Thyroid gland (tissue), 4 donors: Measurements from ENCODE around the gene EFNA4. TPM values are rescaled to one million over a fixed set of nuclear protein-coding genes. Genes with fewer than 3 reads are reported as not detected.

Experiments used
- DNase-seq, 2 donors: peaks; one replicate each; pipeline ENCODE4 v3.0.0-alpha.2; 2019
- H3K27ac ChIP-seq, 3 donors: fragments of 200-600 bp; sonication (generic); 1 replicate in 2 of 3; 2 replicates in 1 of 3; pipeline ENCODE4 v1.5.1; 2016 to 2019; ENCODE audit warnings: mild to moderate bottlenecking in 1 of 3, moderate library complexity in 1 of 3
- H3K27me3 ChIP-seq: fragments of 200-600 bp; sonication (generic); one replicate; pipeline ENCODE4 v1.5.1; 2019
- H3K36me3 ChIP-seq, 2 donors: fragments of 200-600 bp; sonication (generic); one replicate each; pipeline ENCODE4 v1.5.1; 2016 to 2019
- H3K4me1 ChIP-seq, 2 donors: fragments of 200-600 bp; sonication (generic); one replicate each; pipeline ENCODE4 v1.5.1; 2017 to 2019
- H3K4me3 ChIP-seq, 3 donors: fragments of 200-600 bp; sonication (generic); replicated peaks in 1 of 3; 1 replicate in 2 of 3; 2 replicates in 1 of 3; pipeline ENCODE4 v1.5.1; 2016; ENCODE audit warnings: mild to moderate bottlenecking in 1 of 3
- H3K9me3 ChIP-seq: fragments of 200-600 bp; sonication (generic); one replicate; pipeline ENCODE4 v1.5.1; 2017
- POLR2A ChIP-seq, 2 donors: fragments of 450-650 bp; IDR thresholded peaks; one replicate each; pipeline ENCODE4 v1.6.1; 2017; ENCODE audit warnings: antibody characterized with exemption in 2 of 2, mild to moderate bottlenecking in 2 of 2, moderate library complexity in 1 of 2
- WGBS, 2 donors: methylation state at CpG; one replicate each; pipeline ENCODE4 v1.1.5; 2017; 5-methylcytosine and 5-hydroxymethylcytosine counted together
- intact Hi-C: fragments of 100-400 bp; cut with DNase I; formaldehyde crosslinking; loops from one replicate; pipeline ENCODE4 v1.15.1; 2023
- total RNA-seq, 4 donors: library from RNA; depleted of rRNA; stranded (reverse); fragments of >200 nt; gene quantifications; one replicate each; pipeline ENCODE4 v1.2.3, GENCODE V29; 2016
- TF ChIP-seq, protein P1 (sequence below), 6 experiments: fragments of 200-600 bp in 3 of 6; fragments of 450-650 bp in 3 of 6; sonication (generic) in 3 of 6; IDR thresholded peaks; one replicate each; pipeline ENCODE4 v1.5.1; 2016 to 2019; ENCODE audit warnings: antibody characterized with exemption in 6 of 6, mild to moderate bottlenecking in 2 of 6, inconsistent platforms in 1 of 6, moderate library complexity in 1 of 6

Gene EFNA4
- total RNA-seq, 4 donors from 2014 or later: 7.5 to 13.1 (median 9.9) TPM

DNA sequence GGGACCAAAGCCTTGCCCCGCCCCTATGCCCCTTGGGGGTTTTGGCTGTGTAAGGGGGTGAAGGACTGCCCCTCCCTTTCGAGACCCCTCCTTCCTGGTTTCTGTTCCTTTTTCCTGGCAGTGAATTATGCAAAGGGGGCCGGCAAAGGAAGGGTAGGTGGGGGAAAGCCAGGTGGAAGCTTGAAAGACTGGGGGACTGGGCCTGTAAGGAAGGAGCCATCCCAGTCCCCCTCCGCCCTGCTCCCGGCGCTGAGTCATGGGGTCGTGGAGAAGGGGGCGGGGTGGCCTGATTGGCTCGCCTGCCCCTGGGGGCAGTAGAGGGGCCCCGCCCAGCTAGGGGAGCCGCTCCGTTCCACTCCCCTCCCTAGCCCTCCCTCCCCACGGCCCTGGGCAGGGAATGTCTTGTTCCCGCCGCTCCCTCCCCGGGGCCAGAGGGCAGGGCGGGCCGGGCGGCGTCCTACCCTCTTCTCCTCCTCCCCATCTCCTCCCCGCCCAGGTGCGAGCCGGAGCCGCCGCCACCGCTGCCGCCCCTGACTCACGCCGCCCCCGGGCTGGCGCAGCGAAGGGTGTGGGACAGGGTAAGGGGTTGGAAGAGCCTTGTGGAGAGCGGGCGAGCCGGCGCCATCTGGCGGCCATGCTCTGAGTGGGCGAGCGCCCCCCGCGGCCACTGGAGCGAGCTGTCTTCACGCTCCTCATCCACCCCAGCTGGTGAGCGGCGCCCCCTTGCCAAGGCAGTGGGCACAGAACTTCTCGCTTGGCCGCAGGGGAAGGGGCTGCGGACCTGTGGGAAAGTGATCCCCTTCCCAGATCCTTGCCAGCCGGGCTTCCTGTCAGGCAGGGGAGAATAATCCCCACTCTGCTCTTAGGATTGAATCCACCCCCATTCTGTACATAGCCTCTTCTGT, 46.2 kb upstream of the EFNA4 start:
- H3K4me3 ChIP-seq: peak overlapping the region in 1 of 3 donors; percentile 20
- intact Hi-C loops: no loop called here
- no peaks in the 10 kb centered on the region for H3K27me3 ChIP-seq
- H3K4me1 ChIP-seq: peaks cover 31 to 50% of the 10 kb centered on the region in 2 donors
- 10 to 13% methylated on average over 17 to 24 of the region's 49 CpGs for WGBS, 2 donors
- TF ChIP-seq POLR2A (IDR thresholded peaks at IDR 0.05): peak in 1 of 2 donors; percentile 64
- TF ChIP-seq, protein P1, sequence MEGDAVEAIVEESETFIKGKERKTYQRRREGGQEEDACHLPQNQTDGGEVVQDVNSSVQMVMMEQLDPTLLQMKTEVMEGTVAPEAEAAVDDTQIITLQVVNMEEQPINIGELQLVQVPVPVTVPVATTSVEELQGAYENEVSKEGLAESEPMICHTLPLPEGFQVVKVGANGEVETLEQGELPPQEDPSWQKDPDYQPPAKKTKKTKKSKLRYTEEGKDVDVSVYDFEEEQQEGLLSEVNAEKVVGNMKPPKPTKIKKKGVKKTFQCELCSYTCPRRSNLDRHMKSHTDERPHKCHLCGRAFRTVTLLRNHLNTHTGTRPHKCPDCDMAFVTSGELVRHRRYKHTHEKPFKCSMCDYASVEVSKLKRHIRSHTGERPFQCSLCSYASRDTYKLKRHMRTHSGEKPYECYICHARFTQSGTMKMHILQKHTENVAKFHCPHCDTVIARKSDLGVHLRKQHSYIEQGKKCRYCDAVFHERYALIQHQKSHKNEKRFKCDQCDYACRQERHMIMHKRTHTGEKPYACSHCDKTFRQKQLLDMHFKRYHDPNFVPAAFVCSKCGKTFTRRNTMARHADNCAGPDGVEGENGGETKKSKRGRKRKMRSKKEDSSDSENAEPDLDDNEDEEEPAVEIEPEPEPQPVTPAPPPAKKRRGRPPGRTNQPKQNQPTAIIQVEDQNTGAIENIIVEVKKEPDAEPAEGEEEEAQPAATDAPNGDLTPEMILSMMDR (IDR thresholded peaks at IDR 0.05): peak; percentile 94 to 99 (median 97)
- H3K27ac ChIP-seq: peak overlapping the region; percentile 81 to 90 (median 89)
- peak; percentile 93 to 97 for DNase-seq
- no peaks in the 10 kb centered on the region for H3K9me3 ChIP-seq
- H3K36me3 ChIP-seq: peaks cover 19 to 22% of the 10 kb centered on the region in 2 donors

DNA sequence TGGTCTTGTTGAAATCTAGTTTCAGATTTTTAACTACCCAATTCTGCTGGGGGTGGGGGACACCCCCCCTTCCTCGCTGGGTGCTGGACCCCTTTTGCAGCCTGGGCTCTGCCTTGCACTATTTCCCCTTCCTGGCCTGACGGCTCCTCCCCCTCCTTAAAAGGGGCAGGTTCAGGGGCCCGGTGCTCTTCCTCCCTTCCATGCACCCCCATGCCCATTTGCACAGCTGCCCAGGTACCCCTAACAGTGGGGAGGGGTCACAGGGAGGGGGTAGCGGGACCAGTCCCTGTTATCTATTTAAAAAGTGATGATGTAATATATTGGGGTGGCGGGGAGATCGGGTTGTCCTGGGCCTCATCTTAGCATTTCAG, 45.6 kb upstream of the EFNA4 start:
- H3K27me3 ChIP-seq: no peaks in the 10 kb centered on the region
- no peak for DNase-seq
- peaks cover 30 to 46% of the 10 kb centered on the region in 2 donors for H3K4me1 ChIP-seq
- H3K36me3 ChIP-seq: peaks cover 19 to 22% of the 10 kb centered on the region in 2 donors
- H3K4me3 ChIP-seq: no peak overlapping the region
- H3K9me3 ChIP-seq: no peaks in the 10 kb centered on the region
- 55 to 57% methylated on average over 5 of the region's 6 CpGs for WGBS, 2 donors
- TF ChIP-seq, protein P1 (IDR thresholded peaks at IDR 0.05): no peak
- TF ChIP-seq POLR2A (IDR thresholded peaks at IDR 0.05): no peak
- intact Hi-C loops: no loop called here
- peak overlapping the region; percentile 81 to 90 (median 89) for H3K27ac ChIP-seq

DNA sequence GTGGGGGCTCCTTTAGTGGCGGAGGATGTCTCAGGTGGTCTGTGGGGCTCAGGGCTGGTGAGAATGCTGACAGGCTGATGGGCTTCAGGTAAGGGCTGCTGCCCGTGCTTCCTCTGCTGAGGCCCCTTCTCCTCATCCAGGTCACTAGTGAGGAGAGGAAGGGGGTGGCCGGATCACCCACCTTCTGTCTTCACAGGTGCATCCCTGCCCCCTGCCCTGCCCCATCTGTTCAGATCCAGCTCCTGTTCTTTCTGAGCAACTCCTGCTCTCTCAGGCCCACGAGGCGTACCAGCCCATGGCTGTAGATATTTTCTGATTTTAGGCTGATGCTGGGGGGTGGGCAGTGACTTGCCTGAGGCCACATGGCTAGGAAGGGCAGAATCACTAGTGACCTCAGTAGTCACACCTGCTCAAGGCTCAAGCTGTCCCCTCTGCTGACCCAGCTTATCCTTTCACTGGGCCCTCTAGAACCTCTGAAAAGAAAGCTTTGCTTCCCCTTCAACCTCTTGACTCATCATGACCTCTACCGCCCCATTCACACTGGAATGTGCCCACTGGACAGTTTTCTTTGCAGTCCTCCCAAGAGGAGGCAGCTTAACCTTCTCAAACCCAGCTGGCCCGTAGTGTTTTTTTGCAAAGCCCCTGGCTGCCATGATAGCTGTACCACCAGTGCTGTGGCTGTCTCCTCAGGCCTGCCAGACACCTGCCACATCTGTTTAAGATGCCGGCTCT, 44.8 kb upstream of the EFNA4 start:
- TF ChIP-seq POLR2A (IDR thresholded peaks at IDR 0.05): no peak
- TF ChIP-seq, protein P1 (IDR thresholded peaks at IDR 0.05): no peak
- peak; percentile 60 to 70 for DNase-seq
- Histone ChIP-seq H3K36me3 (peaks cover 19 to 22% of the 10 kb centered on the region in 2 donors), H3K27ac (peak overlapping the region; percentile 2 to 89 (median 81)), H3K4me1 (peaks cover 30 to 43% of the 10 kb centered on the region in 2 donors), H3K9me3 (no peaks in the 10 kb centered on the region), H3K27me3 (no peaks in the 10 kb centered on the region), H3K4me3 (no peak overlapping the region)
- 57 to 66% methylated on average over 8 of the region's 8 CpGs for WGBS, 2 donors
- intact Hi-C loops: no loop called here

DNA sequence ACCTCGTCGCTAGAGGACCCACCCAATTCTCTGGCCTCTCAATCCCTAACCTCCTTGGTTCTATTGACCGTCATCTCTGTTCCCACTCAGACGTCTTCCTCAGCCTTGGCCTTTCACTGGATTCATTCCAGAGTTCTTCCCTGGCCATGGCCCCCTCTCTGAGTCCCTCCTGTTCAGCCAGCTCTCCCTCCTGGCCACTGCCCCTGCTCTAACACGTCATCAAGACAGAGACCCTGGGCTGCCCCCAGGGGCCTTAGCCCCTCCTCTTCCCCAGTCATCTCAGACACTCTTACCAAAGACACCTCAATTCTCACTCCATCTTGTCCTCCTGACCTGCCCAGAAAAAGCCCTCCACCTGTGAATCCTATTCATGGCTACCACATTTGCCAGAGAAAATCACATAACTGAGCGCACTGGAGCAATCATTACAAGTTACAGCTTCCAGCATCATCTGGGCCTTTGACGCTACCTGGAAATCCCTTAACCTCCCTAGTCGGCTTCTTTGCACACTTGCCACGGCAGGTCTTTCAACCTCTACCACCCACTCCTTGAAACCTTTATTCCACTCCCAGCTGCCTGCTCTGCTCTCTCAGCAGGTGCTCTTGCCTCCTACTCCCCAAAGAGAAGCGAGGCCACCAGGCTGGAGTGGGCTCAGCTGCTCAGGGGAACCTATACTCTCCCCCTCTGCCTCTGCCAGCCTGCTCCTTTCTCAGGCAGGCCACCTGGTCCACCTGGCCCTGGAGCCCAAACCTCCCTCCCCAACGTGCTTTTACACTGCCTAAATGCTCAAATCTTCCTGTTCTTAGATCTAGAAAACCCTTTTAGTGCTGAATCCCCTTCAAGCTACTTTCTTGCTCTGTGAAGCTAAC, 43.9 kb upstream of the EFNA4 start:
- Histone ChIP-seq H3K4me1 (peaks cover 30 to 43% of the 10 kb centered on the region in 2 donors), H3K27ac (peak overlapping the region in 2 of 3 donors; percentile 26 to 89), H3K36me3 (peaks cover 15 to 16% of the 10 kb centered on the region in 2 donors), H3K4me3 (no peak overlapping the region), H3K27me3 (no peaks in the 10 kb centered on the region), H3K9me3 (no peaks in the 10 kb centered on the region)
- intact Hi-C loops: no loop called here
- TF ChIP-seq, protein P1 (IDR thresholded peaks at IDR 0.05): no peak
- TF ChIP-seq POLR2A (IDR thresholded peaks at IDR 0.05): no peak
- WGBS, 2 donors: 70 to 72% methylated on average over 11 of the region's 11 CpGs
- DNase-seq: no peak
